Measurements from ENCODE around the gene UNC13A.

- no peak for TF ChIP-seq USF2 (IDR thresholded peaks at IDR 0.05; ENCODE audit: borderline replicate concordance, low read depth, low read length)
- TF ChIP-seq MAX (IDR thresholded peaks at IDR 0.05; ENCODE audit: low read depth): no peak
Observed at GRCh38 chr19:17687141-17687856, 855 bp downstream of the UNC13A start.
